Panc1 (cell line): ENCODE measurements around the gene UGT1A3.

Experiments used
- POLR2AphosphoS5 ChIP-seq: IDR thresholded peaks from 2 replicates; pipeline ENCODE4 v1.6.1; 2012; ENCODE audit warnings: mild to moderate bottlenecking, low read depth, low read length, moderate library complexity
- TF ChIP-seq, protein P1 (sequence below): fragments of 450-650 bp; IDR thresholded peaks from 2 replicates; pipeline ENCODE4 v1.5.1; 2017; ENCODE audit warnings: mild to moderate bottlenecking

DNA sequence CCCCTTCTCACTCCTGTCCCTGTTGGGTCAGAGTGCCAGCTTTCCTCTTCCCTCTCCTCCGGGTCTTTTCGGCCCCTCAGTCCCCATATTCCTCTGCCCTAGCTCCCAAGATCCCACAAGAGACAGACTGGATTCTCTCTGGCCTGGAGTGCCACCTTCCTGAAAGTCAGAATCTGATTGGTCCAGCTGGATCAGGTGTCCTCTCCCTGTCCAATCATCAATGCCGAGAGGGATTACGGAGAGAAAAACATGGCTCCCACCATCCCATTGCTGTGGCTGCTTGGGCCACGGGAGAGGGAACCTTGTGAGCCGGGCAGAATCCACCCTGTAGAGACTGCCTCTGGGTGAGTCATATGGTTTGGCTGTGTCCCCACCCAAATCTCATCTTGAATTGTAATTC, 46.6 kb downstream of the UGT1A3 start:
- TF ChIP-seq, protein P1, sequence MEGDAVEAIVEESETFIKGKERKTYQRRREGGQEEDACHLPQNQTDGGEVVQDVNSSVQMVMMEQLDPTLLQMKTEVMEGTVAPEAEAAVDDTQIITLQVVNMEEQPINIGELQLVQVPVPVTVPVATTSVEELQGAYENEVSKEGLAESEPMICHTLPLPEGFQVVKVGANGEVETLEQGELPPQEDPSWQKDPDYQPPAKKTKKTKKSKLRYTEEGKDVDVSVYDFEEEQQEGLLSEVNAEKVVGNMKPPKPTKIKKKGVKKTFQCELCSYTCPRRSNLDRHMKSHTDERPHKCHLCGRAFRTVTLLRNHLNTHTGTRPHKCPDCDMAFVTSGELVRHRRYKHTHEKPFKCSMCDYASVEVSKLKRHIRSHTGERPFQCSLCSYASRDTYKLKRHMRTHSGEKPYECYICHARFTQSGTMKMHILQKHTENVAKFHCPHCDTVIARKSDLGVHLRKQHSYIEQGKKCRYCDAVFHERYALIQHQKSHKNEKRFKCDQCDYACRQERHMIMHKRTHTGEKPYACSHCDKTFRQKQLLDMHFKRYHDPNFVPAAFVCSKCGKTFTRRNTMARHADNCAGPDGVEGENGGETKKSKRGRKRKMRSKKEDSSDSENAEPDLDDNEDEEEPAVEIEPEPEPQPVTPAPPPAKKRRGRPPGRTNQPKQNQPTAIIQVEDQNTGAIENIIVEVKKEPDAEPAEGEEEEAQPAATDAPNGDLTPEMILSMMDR, result no peak
- TF ChIP-seq POLR2AphosphoS5, result no peak
